ENCODE results near the gene KCNJ14. TPM values are rescaled to one million over a fixed set of nuclear protein-coding genes. Genes with fewer than 3 reads are reported as not detected.

KCNJ14 gene
- total and polyA plus RNA-seq, 2 donors (not counting 3 experiments of a cell fraction or from before 2014, with no cell fraction given): 0.26 to 1.4 TPM

DNA sequence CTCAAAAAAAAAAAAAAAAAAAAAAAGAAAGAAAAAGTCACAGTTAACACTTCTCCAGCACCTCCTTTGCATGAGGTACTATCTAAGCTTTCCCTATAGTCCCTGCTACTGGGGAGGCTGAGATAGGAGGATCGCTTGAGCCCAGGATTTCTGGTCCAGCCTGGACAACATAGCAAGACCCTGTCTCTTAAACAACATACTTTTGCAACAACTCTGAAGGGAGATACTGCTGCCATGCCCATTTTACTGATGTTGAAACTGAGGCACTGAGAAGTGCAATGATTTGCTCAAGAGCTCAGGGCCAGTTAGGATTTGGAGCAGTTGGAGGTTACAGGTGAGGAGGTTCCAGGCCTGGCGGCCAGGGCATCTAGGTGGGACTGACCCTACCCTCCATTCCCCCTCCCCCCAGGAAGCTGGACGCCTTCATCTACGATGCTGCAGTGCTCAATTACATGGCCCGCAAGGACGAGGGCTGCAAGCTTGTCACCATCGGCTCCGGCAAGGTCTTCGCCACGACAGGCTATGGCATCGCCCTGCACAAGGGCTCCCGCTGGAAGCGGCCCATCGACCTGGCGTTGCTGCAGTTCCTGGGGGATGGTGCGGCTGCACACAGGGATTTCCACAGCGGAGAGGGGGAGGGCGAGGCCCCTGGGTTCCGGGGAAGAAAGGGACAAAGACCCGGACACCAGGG, 13.9 kb upstream of the KCNJ14 start:
- ChIA-PET CTCF (interaction anchor here (1.6 to 1.7 kb wide), 2 partner anchors 11 to 51 kb away, joined by 6 read pairs; partner anchors contain the start of gene KDELR1), POLR2A (no interaction called here)
- no TSS peak for BruUV-seq (replicated peaks)
- FAIRE-seq: no peak
- Histone ChIP-seq H3K9me3 (replicated peaks; ENCODE audit: control insufficient read depth, insufficient read depth, low read length) (no peaks in the 10 kb centered on the region), H3K27ac (ENCODE audit: insufficient read depth, low read depth, low read length) (no peak overlapping the region), H4K20me1 (replicated peaks; ENCODE audit: control insufficient read depth, extremely low read depth, insufficient read depth, low read length) (no peaks in the 10 kb centered on the region), H3K4me3 (replicated peaks in 1 of 3; ENCODE audit: insufficient read depth in 1 of 3, low read depth in 1 of 3, low read length in 3 of 3) (no peak overlapping the region), H3K9me1 (replicated peaks; ENCODE audit: control insufficient read depth, extremely low read depth, insufficient read depth, low read length) (no peaks in the 10 kb centered on the region), H2AFZ (ENCODE audit: low read depth, low read length) (no peak overlapping the region), H3K27me3 (ENCODE audit: control insufficient read depth in 2 of 2, insufficient read depth in 2 of 2, low read length in 2 of 2) (peaks cover 7 to 19% of the 10 kb centered on the region in 2 experiments), H3K9ac (replicated peaks; ENCODE audit: extremely low read depth, insufficient read depth, low read length) (no peak overlapping the region), H3K79me2 (ENCODE audit: control insufficient read depth, insufficient read depth, low read length) (peaks cover 6% of the 10 kb centered on the region), H3K4me1 (ENCODE audit: control insufficient read depth, extremely low read depth, insufficient read depth, low read length) (peaks cover 14% of the 10 kb centered on the region), H3K36me3 (ENCODE audit: control insufficient read depth in 2 of 2, extremely low read depth in 1 of 2, insufficient read depth in 2 of 2, low read length in 2 of 2) (no peaks in the 10 kb centered on the region), H3K4me2 (ENCODE audit: insufficient read depth, low read length) (no peak overlapping the region)
- intact Hi-C loops (cut with micrococcal nuclease): no loop called here
- DNase-seq (ENCODE audit: low read depth, low spot score): no peak
- TF ChIP-seq, protein P1, sequence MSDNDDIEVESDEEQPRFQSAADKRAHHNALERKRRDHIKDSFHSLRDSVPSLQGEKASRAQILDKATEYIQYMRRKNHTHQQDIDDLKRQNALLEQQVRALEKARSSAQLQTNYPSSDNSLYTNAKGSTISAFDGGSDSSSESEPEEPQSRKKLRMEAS (IDR thresholded peaks at IDR 0.05; ENCODE audit: insufficient read depth, insufficient read length): no peak
- TF ChIP-seq, protein P2, sequence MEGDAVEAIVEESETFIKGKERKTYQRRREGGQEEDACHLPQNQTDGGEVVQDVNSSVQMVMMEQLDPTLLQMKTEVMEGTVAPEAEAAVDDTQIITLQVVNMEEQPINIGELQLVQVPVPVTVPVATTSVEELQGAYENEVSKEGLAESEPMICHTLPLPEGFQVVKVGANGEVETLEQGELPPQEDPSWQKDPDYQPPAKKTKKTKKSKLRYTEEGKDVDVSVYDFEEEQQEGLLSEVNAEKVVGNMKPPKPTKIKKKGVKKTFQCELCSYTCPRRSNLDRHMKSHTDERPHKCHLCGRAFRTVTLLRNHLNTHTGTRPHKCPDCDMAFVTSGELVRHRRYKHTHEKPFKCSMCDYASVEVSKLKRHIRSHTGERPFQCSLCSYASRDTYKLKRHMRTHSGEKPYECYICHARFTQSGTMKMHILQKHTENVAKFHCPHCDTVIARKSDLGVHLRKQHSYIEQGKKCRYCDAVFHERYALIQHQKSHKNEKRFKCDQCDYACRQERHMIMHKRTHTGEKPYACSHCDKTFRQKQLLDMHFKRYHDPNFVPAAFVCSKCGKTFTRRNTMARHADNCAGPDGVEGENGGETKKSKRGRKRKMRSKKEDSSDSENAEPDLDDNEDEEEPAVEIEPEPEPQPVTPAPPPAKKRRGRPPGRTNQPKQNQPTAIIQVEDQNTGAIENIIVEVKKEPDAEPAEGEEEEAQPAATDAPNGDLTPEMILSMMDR (IDR thresholded peaks at IDR 0.05; ENCODE audit: extremely low read depth in 1 of 2, insufficient read depth in 1 of 2, low read depth in 1 of 2, low read length in 2 of 2): no peak
- TF ChIP-seq FOS (IDR thresholded peaks at IDR 0.05; ENCODE audit: borderline replicate concordance, insufficient read depth, low read length) (no peak), POLR2A (IDR thresholded peaks at IDR 0.05; ENCODE audit: low read depth, low read length) (no peak), POLR2AphosphoS5 (IDR thresholded peaks at IDR 0.05; ENCODE audit: insufficient read depth, low read depth, low read length) (no peak), JUN (IDR thresholded peaks at IDR 0.05; ENCODE audit: borderline replicate concordance, insufficient read depth, insufficient read length, low read depth) (no peak), GATA2 (IDR thresholded peaks at IDR 0.05; ENCODE audit: insufficient read depth, insufficient read length, low read depth, low read length) (no peak), EZH2 (IDR thresholded peaks at IDR 0.05; ENCODE audit: borderline replicate concordance, low read depth, low read length, severe bottlenecking) (no peak), MYC (IDR thresholded peaks at IDR 0.05; ENCODE audit: low read depth, low read length) (no peak)
- dilution Hi-C loops (cut with MboI; ENCODE audit: extremely low pct_ligation_motif_present, low sequenced_read_pairs): no loop called here
